AG09309 (cell line): Measurements from ENCODE around the gene CD36.

Source experiments
- DNase-seq: peaks from one replicate; pipeline ENCODE4 v3.0.0-alpha.2; 2010; ENCODE audit warnings: low read depth
- H3K4me3 ChIP-seq: 2 replicates; pipeline ENCODE4 v1.5.1; 2011; ENCODE audit warnings: mild to moderate bottlenecking, low read depth, low read length, moderate library complexity; ENCODE audit not compliant: control insufficient read depth
- TF ChIP-seq, protein P1 (sequence below): IDR thresholded peaks from 2 replicates; pipeline ENCODE4 v1.5.1; 2011; ENCODE audit warnings: mild to moderate bottlenecking, low read depth, low read length, inconsistent platforms; ENCODE audit not compliant: insufficient read depth, control insufficient read depth; ENCODE audit errors: missing control alignments

CD36 gene

DNA sequence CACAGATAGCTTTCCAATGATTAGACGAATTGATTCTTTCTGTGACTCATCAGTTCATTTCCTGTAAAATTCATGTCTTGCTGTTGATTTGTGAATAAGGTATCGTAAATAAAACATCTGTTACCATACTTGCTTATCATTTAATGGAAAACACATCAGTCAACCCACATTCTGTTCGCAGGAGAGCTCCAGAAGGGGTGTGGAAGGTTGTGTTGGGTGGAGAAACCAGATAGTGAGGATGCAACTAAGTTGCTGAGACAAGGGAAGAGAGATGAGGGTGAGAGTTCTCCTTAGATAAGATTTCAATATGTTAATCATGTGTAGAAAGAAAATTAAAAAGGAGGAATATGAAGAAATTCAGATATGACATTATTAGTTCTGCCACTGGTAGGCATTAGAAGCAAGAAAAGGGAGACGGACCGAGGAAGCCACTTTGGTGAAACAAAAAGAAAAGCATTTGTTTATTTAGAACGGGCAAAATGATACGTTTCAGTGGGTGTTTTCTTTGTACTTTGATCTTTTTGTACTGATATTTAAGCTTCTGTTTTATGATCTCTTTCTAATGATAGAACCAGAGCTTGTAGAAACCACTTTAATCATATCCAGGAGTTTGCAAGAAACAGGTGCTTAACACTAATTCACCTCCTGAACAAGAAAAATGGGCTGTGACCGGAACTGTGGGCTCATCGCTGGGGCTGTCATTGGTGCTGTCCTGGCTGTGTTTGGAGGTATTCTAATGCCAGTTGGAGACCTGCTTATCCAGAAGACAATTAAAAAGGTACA lies 7.8 kb downstream of the CD36 start:
- DNase-seq, result no peak

DNA sequence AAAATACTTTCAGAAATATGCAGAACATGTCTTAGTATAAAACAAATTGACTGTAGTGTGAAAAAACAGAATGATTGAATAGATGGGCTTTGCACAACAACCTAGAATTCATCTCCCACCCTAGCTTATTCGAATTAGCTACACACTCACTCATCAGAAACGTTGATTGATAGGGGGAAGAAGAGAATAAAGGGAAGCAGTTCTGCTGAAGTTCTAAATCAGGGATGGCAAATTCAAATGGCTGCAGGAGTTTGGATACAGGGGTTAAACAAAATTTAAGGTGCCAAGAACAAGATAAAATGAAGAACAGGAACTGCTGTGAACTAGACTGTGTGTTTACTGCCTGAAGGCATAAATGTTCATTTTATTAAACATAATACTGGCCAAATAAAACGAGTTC lies 9.0 kb downstream of the CD36 start:
- TF ChIP-seq, protein P1, sequence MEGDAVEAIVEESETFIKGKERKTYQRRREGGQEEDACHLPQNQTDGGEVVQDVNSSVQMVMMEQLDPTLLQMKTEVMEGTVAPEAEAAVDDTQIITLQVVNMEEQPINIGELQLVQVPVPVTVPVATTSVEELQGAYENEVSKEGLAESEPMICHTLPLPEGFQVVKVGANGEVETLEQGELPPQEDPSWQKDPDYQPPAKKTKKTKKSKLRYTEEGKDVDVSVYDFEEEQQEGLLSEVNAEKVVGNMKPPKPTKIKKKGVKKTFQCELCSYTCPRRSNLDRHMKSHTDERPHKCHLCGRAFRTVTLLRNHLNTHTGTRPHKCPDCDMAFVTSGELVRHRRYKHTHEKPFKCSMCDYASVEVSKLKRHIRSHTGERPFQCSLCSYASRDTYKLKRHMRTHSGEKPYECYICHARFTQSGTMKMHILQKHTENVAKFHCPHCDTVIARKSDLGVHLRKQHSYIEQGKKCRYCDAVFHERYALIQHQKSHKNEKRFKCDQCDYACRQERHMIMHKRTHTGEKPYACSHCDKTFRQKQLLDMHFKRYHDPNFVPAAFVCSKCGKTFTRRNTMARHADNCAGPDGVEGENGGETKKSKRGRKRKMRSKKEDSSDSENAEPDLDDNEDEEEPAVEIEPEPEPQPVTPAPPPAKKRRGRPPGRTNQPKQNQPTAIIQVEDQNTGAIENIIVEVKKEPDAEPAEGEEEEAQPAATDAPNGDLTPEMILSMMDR, result no peak
- DNase-seq, result no peak
- no peak overlapping the region for H3K4me3 ChIP-seq

More for the DNA sequence above, 7.8 kb downstream of the CD36 start:
- TF ChIP-seq, protein P1, result no peak
- no peak overlapping the region for H3K4me3 ChIP-seq

DNA sequence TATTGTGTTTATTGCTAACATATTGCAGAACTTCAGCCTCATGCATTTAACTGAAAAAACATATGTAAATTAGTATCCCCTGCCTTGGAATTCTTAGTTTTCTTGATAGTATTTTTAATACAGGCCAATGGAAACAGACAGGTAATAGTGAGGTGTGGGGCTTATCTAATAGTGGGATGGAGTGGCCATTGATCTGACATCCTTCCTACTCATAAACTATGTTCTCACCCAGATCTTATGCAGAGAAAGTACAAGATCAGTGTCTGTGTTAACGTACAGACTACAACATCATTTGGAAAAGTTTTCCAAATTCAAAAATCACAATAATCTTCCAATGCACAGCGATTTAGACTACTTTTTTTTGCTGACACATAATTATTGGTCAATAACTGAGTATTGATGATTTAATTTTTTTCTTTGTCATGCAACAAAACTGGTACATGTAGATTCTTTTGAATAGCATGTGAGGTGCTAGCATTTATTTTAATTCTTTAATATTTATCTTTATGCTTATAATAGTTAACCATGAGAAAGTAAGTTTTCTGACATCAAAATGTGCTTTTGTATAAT lies 9.7 kb downstream of the CD36 start:
- TF ChIP-seq, protein P1, result no peak
- DNase-seq, result no peak
- H3K4me3 ChIP-seq, result no peak overlapping the region

DNA sequence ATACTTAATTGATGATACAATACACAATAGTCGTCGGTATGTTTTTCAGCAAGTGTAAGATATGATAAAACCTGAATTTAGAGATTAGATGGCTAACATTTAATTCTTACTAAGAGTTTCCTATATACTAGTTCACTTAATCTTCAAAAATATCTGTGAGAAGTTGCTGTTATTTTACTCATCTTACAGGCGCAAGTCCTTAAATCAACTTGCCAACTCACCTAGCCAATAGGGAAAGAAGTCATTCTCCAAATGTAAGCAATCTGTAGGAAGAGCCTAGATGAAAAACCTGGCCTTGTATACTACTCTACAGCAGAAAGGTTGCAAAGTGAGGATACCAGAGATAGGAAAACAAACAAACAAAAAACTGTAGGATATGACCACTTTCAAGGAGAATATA lies 10.6 kb downstream of the CD36 start:
- TF ChIP-seq, protein P1, result no peak
- H3K4me3 ChIP-seq, result no peak overlapping the region
- DNase-seq, result no peak

DNA sequence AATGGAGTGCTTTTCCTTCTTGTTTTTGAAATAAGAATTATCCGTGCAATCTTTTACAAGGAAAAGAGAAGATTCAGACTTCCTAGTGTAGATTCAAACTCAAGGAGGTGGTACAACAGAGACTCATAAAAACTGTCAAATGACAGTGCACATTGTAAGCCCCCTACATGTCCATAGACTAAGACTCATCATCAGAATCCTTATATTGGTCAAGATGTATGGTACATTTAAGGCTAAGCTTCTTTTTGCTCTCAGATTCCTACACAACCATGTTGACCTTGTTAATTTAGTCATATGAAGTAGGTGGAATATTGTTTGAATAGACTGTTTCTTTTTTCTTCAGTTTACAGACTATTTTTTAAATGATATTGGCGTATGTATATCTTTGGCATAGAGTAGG lies 11.6 kb downstream of the CD36 start:
- DNase-seq, result no peak
- TF ChIP-seq, protein P1, result no peak
- no peak overlapping the region for H3K4me3 ChIP-seq

DNA sequence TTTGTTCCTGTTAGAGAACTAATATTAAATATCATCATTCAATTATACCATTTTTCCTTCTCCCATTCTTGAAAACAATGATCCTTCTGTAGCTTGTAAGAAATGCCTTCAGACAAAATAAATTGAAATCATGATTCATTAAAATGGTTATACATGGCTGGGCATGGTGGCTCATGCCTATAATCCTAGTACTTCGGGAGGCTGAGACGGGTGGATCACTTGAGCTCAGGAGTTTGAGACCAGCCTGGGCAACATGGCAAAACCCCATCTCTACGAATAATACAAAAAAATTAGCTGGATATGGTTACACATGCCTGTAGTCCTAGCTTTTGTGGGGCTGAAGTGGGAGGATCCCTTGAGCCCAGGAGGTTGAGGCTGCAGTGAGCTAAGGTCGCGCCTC lies 13.0 kb downstream of the CD36 start:
- H3K4me3 ChIP-seq, result no peak overlapping the region
- TF ChIP-seq, protein P1, result no peak

More for the DNA sequence above, 13.0 kb downstream of the CD36 start:
- DNase-seq, result no peak
